ENCODE measurements around the gene RPUSD1.
"Not testable (repeated sequence)": the region's sequence is repeated elsewhere in the genome, so short reads cannot be mapped to it uniquely, and the experiment has no call there.

Gene RPUSD1

GRCh38 chr16:787978-788398 lies at the start of gene RPUSD1:
Gene RPUSD1, minus strand, starts transcription at chr16:788381. Its CDS starts 644 bp downstream, at chr16:787737.
- DNase-seq, result no peak

GRCh38 chr16:836822-837221 lies 48.6 kb upstream of the RPUSD1 start:
- DNase-seq, result not testable (repeated sequence)

DNA sequence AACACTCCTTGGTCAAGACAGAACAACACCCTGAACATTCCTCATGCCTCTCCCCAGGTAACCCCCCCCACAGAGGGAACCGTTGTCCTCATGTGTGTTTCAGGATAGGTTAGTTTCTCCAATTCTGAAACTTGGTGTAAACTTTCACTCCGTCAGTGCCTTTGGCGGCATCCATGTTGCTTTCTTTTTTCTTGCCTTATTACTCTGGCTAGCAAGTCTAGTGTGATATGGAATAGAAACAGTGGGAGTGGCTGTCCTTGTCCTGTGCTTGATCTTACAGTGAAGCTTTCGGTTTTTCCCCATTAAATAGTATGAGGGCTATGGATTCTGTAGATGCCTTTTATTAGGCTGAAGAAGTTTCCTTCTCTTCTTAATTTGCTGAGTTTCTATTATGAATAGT lies 48.0 kb upstream of the RPUSD1 start:
- DNase-seq, result no peak

DNA sequence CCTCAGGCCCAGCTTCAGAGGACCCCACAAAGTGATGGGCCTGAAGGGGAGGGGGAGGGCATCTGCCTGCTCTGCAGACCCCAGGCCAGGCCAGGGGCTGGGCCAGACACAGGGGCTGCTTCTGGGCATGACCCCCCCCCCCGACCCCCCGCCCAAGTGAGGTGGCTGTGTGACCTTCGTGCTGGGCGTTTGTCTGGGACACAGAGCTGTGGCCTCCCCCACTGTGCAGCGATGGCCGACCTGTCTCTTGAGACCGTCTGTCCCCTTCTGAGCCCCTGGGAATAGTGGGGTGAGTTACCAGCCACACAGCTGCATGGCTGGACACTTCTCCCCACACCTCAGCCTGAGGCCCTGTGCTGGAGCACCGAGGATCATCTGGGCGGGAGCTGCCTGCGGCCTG lies 47.2 kb upstream of the RPUSD1 start:
- DNase-seq, result no peak

GRCh38 chr16:833411-833810 lies 45.2 kb upstream of the RPUSD1 start:
- no peak for DNase-seq

GRCh38 chr16:832652-833336 lies 44.6 kb upstream of the RPUSD1 start:
- no peak for DNase-seq

DNA sequence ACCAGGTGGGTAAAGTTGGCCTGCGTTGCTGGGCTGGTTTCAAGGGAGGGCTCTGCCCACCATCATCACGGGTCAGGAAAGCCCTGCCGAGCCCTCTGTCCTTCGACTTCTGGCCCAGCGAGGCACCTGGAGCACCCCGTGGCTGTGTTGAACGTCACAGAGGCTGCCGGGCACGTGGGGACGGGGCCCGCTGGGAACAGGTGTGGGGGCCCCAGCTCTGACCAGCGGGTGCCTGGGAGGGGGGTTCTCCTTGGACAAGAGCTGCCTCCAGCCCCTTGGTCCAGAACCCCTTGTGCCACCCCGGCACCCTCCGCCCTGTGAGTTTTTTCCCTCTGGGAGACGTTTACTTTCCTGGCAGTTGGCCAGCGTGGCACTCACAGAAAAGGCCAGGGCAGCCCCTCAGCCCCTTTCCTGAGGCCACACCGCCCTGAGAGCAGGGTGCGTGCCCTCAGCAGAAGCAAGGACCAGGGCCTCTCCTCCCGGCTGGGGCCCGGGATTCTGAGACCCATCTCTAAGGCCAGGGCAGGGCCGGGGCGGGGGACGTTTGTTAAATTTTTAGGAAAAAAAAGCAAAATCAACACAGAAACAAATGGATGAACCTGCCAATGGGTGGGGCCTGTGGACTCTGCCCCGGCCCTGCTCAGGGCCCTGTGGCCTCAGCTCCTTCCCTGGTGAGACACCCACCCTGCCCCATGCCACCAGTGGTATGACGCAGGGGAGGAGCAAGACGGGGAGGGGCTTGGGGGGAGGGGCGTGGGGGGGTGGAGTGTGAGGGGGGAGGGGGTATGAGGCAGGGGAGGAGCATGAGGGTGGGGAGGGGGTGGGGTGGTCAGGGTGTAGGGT lies 43.6 kb upstream of the RPUSD1 start:
- DNase-seq, result no peak

GRCh38 chr16:830871-831570 lies 42.8 kb upstream of the RPUSD1 start:
- DNase-seq, result no peak

GRCh38 chr16:830107-830870 lies 42.1 kb upstream of the RPUSD1 start:
- DNase-seq, result no peak

DNA sequence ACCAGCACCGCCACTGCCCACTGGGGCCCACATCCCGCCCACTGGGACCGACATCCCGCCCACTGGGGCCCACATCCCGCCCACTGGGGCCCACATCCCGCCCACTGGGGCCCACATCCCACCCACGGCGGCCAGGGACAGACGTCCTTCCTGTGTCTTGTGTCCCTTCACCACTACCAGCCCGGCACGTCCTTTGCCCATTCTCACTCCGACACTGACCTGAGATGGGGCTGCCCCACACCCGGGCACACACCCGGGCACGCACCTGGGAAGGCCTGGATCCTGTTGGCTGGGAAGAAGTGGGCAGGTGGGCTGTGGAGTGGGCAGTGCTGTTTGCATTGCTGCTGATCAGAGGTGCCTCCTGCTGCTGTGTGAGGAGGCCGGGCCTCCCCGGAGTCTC lies 40.7 kb upstream of the RPUSD1 start:
- no peak for DNase-seq

DNA sequence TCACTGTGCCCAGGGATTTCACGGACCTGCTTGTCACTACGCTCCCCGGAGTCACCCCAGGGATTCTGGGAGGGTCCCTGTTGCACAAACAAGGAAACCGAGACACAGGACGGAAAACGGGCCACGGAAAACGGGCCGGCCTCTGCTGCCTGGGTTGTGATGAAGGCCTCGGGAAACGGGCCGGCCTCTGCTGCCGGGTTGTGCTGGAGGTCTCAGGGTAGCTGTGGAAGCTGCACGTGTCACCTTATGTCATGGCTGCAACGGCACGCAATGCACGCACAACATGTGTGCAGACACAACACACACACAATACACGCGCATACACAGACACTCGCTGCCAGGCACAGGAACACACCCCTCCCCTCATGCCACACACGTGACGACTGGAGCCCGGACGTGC lies 39.3 kb upstream of the RPUSD1 start:
- DNase-seq, result no peak

- DNase-seq, result no peak
Measured at GRCh38 chr16:825341-826061, 37.3 kb upstream of the RPUSD1 start.

GRCh38 chr16:824601-825000 lies 36.4 kb upstream of the RPUSD1 start:
- no peak for DNase-seq

GRCh38 chr16:824194-824593 lies 36.0 kb upstream of the RPUSD1 start:
- no peak for DNase-seq

DNA sequence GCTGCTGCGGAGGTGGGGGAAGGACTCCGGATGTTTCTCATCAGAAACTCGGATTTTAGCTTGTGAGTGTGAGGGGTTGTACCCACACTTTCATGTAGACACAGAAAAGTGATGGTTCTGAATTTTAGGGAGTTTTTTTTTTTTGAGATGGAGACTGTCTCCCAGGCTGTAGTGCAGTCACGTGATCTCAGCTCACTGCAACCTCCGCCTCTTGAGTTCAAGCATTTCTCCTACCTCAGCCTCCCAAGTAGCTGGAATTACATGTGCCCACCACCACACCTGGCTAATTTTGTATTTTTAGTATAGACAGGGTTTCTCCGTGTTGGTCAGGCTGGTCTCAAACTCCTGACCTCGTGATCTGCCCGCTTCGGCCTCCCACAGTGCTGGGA lies 34.7 kb upstream of the RPUSD1 start:
- DNase-seq, result no peak

DNA sequence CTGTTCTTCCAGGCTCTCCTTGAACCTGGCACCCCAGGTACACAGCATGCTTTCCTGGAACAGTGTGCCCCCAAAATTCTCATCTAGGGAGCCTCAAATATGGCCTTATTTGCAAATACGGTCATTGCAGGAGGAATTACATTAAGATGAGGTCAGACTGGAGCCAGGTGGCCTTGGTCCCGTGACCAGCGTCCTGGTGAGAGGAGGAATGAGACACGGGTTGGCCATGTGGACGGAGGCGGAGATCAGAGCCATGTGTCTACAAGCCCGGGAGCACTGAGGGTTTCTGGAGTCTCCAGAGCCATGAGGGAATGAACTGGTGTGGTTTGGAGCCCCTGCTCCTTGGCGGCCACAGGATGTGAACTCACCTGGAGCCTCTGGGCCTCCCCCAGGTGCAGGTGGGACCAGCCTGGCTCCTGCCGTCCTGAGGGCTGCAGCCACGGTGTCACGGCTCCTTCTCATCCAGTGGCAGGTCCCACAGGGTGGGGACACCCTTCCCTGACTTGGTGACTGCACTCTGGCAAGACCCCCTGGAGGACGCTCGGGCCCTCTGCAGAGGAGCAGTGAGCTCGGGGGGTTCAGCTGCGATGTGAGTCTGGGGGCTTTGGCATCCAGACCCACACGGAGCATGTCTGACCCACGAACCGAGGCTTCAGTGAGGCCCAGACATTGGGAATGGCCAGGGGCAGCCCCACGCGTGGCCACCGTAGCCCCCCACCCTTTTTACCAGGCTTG lies 34.2 kb upstream of the RPUSD1 start:
- DNase-seq, result no peak

DNA sequence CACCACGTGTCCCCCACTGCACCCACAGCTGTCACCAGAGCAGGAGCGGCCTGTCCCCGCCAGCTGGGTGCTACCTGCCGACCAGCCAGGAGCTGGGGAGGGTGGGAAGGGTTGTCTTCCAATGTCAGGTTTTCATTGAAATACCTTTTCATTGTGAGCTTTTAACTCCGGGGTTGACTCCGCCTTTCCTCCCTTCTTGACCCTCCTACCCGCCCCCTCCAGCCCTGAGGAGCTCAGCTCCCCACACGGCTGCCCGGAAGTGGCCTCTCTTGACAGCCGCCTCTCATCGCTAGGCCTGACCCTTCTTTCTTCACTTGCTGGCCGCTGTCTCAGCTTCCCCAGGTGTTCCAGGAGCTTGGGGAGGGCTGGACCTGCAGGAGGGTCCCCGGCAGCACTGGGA lies 33.6 kb upstream of the RPUSD1 start:
- no peak for DNase-seq

DNA sequence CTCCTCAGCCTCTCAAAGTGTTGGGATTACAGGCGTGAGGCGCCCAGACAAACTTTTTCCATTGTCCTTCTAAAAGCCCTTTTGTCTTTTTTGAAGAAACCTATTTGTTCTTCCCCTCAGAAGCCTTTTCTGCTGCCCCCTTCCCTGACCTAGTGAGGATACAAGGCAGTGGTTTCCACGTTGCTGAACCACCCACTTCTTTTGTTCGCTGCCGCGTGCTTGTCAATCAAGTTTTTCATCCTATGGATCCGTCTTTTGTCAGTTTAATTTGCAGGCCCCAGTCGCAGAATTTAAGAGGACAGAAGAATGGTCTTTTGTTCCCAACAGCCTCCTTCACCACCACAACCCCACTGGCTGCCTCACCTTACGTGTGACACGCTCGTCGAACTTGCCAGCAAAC lies 32.6 kb upstream of the RPUSD1 start:
- DNase-seq, result no peak

DNA sequence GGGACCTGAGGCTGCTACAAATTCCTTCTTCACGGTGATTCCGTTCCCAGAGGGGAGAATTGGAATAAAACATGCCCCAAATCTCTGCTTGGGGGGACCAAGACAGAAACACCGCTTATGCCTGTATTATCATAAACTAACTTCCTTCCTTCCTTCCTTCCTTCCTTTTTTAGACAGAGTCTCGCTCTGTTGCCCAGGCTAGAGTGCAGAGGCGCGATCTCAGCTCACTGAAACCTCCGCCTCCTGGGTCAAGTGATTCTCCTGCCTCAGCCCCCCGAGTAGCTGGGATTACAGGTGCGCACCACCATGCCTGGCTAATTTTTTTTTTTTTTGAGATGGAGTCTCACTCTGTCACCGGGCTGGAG lies 31.8 kb upstream of the RPUSD1 start:
- not testable (repeated sequence) for DNase-seq

DNA sequence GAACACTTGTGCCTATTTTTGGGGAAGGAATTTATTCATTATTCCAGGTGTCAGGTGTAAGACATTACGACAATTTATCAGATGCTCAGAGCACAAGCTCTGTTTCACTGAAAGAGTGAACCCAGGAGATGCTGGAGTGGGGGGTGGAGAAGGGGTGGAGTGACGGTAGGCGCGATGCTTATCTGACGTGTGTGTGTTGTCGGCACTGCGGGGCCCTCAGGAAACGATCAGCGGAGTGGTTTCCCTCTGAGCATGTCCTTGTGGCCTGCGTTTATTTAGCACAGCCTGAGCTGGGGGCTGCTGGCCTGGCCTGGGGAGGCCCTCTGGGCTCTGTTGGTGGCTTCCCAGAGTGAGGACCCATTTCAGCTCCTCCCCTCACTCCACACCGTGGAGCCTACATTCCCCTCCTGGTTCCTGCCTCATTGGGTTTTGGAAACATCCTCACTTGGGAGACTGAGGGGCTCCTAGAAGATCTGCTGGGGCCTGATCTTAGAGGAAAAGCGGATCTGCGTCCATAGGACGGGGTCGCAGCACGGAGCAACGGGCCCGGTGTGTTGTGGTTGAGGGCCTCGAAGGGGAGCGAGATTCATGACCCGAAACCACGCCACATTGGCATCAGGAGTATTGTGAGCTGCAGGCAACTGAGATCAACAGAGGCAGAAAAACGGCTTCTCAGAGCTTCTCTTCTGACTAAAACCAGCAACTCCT lies 31.3 kb upstream of the RPUSD1 start:
- DNase-seq, result no peak

- DNase-seq, result no peak
Measured at GRCh38 chr16:818592-818991, 30.4 kb upstream of the RPUSD1 start.

All from activated CD4-positive, CD25-positive, alpha-beta regulatory T cell treated with anti-CD3 and anti-CD28 coated beads, Interleukin-2, amount 50 U/mL, for 72 hours (primary cell).